ENCODE results near the gene NHLRC2. TPM values are rescaled to one million over a fixed set of nuclear protein-coding genes. Genes with fewer than 3 reads are reported as not detected.

The NHLRC2 gene
- total RNA-seq, 2 experiments from 2014 or later: 4.6 TPM

GRCh38 chr10:113843972-113844485 lies 10.4 kb upstream of the NHLRC2 start:
- no peak overlapping the region for H3K27ac Mint-ChIP-seq
- no peak for TF ChIP-seq CTCF (IDR thresholded peaks at IDR 0.05)
- no peaks in the 10 kb centered on the region for H3K27me3 Mint-ChIP-seq
- ChIA-PET POLR2A (no interaction called here), CTCF (interaction anchor here (0.6 kb wide), 1 partner anchor 23 kb away, joined by 3 read pairs; no protein-coding TSS in a partner anchor)
- peaks cover 30% of the 10 kb centered on the region for H3K36me3 Mint-ChIP-seq (ENCODE audit: low read depth)
- H3K36me3 ChIP-seq (ENCODE audit: insufficient read depth, low read length): peaks cover 9% of the 10 kb centered on the region
- no peak overlapping the region for H3K27ac ChIP-seq (ENCODE audit: low read depth in 1 of 2, low read length in 2 of 2)
- no peaks in the 10 kb centered on the region for H3K9me3 ChIP-seq (ENCODE audit: control insufficient read depth in 1 of 2, insufficient read depth in 1 of 2, low read length in 2 of 2)
- ATAC-seq (ENCODE audit: poor library complexity) (no peak), DNase-seq (no peak)
- H3K4me1 ChIP-seq (ENCODE audit: insufficient read depth, low read length): no peaks in the 10 kb centered on the region
- H3K4me1 Mint-ChIP-seq (ENCODE audit: low read depth): peaks cover 7% of the 10 kb centered on the region
- H3K4me3 ChIP-seq (ENCODE audit: low read length): no peak overlapping the region
- no peaks in the 10 kb centered on the region for H3K27me3 ChIP-seq (ENCODE audit: control insufficient read depth in 1 of 2, insufficient read depth in 2 of 2, low read length in 2 of 2)
- intact Hi-C loops (cut with DNase I, micrococcal nuclease): no loop called here
- H3K9me3 Mint-ChIP-seq: no peaks in the 10 kb centered on the region
- no peak overlapping the region for H3K4me3 Mint-ChIP-seq

GRCh38 chr10:113846036-113846435 lies 8.4 kb upstream of the NHLRC2 start:
- Histone ChIP-seq H3K27ac (ENCODE audit: low read depth in 1 of 2, low read length in 2 of 2) (no peak overlapping the region), H3K27me3 (ENCODE audit: control insufficient read depth in 1 of 2, insufficient read depth in 2 of 2, low read length in 2 of 2) (no peaks in the 10 kb centered on the region), H3K4me1 (ENCODE audit: insufficient read depth, low read length) (no peaks in the 10 kb centered on the region), H3K4me3 (ENCODE audit: low read length) (no peak overlapping the region), H3K9me3 (ENCODE audit: control insufficient read depth in 1 of 2, insufficient read depth in 1 of 2, low read length in 2 of 2) (no peaks in the 10 kb centered on the region), H3K36me3 (ENCODE audit: insufficient read depth, low read length) (peaks cover 9% of the 10 kb centered on the region)
- intact Hi-C loops (cut with DNase I, micrococcal nuclease): no loop called here
- Mint-ChIP-seq H3K4me3 (no peak overlapping the region), H3K4me1 (ENCODE audit: low read depth) (peaks cover 17% of the 10 kb centered on the region), H3K9me3 (no peaks in the 10 kb centered on the region), H3K27ac (no peak overlapping the region), H3K36me3 (ENCODE audit: low read depth) (peaks cover 15% of the 10 kb centered on the region), H3K27me3 (no peaks in the 10 kb centered on the region)
- CTCF ChIA-PET: no interaction called here
- POLR2A ChIA-PET: no interaction called here
- ATAC-seq (ENCODE audit: poor library complexity) (no peak), DNase-seq (no peak)
- no peak for TF ChIP-seq CTCF (IDR thresholded peaks at IDR 0.05)

GRCh38 chr10:113849140-113849803 lies 5.2 kb upstream of the NHLRC2 start:
- Histone ChIP-seq H3K4me1 (ENCODE audit: insufficient read depth, low read length) (peaks cover 13% of the 10 kb centered on the region), H3K36me3 (ENCODE audit: insufficient read depth, low read length) (peaks cover 2% of the 10 kb centered on the region), H3K27me3 (ENCODE audit: control insufficient read depth in 1 of 2, insufficient read depth in 2 of 2, low read length in 2 of 2) (no peaks in the 10 kb centered on the region), H3K9me3 (ENCODE audit: control insufficient read depth in 1 of 2, insufficient read depth in 1 of 2, low read length in 2 of 2) (no peaks in the 10 kb centered on the region), H3K27ac (ENCODE audit: low read depth in 1 of 2, low read length in 2 of 2) (no peak overlapping the region), H3K4me3 (ENCODE audit: low read length) (no peak overlapping the region)
- Mint-ChIP-seq H3K4me3 (no peak overlapping the region), H3K27me3 (no peaks in the 10 kb centered on the region), H3K27ac (no peak overlapping the region), H3K9me3 (no peaks in the 10 kb centered on the region), H3K36me3 (ENCODE audit: low read depth) (peaks cover 16% of the 10 kb centered on the region), H3K4me1 (ENCODE audit: low read depth) (peaks cover 37% of the 10 kb centered on the region)
- CTCF ChIA-PET: no interaction called here
- intact Hi-C loops (cut with DNase I, micrococcal nuclease): no loop called here
- no peak for TF ChIP-seq CTCF (IDR thresholded peaks at IDR 0.05)
- POLR2A ChIA-PET: no interaction called here
- DNase-seq: no peak
- no peak for ATAC-seq (ENCODE audit: poor library complexity)
